ENCODE measurements around the gene TNXB.
"Not testable (repeated sequence)": the region's sequence is repeated elsewhere in the genome, so short reads cannot be mapped to it uniquely, and the experiment has no call there.

Gene TNXB

GRCh38 chr6:32108094-32108627 lies 977 bp downstream of the TNXB start:
- no peak for DNase-seq (ENCODE audit: extremely low read depth, low read depth)
- TF ChIP-seq CTCF (IDR thresholded peaks at IDR 0.05; ENCODE audit: low read depth, low read length): no peak

- no peak for DNase-seq (ENCODE audit: extremely low read depth, low read depth)
- no peak for TF ChIP-seq CTCF (IDR thresholded peaks at IDR 0.05; ENCODE audit: low read depth, low read length)
Observed at GRCh38 chr6:32107406-32107805, 1.7 kb downstream of the TNXB start.

GRCh38 chr6:32105433-32105832 lies 3.7 kb downstream of the TNXB start:
- no peak for DNase-seq (ENCODE audit: extremely low read depth, low read depth)
- no peak for TF ChIP-seq CTCF (IDR thresholded peaks at IDR 0.05; ENCODE audit: low read depth, low read length)

GRCh38 chr6:32102255-32102654 lies 6.9 kb downstream of the TNXB start:
- no peak for DNase-seq (ENCODE audit: extremely low read depth, low read depth)

GRCh38 chr6:32100251-32100650 lies 8.9 kb downstream of the TNXB start:
- DNase-seq (ENCODE audit: extremely low read depth, low read depth): not testable (repeated sequence)

More at GRCh38 chr6:32102255-32102654, 6.9 kb downstream of the TNXB start:
- TF ChIP-seq CTCF (IDR thresholded peaks at IDR 0.05; ENCODE audit: low read depth, low read length): no peak

GRCh38 chr6:32097364-32097763 lies 11.8 kb downstream of the TNXB start:
- TF ChIP-seq CTCF (IDR thresholded peaks at IDR 0.05; ENCODE audit: low read depth, low read length): no peak
- no peak for DNase-seq (ENCODE audit: extremely low read depth, low read depth)

- TF ChIP-seq CTCF (IDR thresholded peaks at IDR 0.05; ENCODE audit: low read depth, low read length): no peak
- no peak for DNase-seq (ENCODE audit: extremely low read depth, low read depth)
Observed at GRCh38 chr6:32096394-32097258, 12.5 kb downstream of the TNXB start.

GRCh38 chr6:32096087-32096393 lies 13.1 kb downstream of the TNXB start:
- TF ChIP-seq CTCF (IDR thresholded peaks at IDR 0.05; ENCODE audit: low read depth, low read length): no peak
- no peak for DNase-seq (ENCODE audit: extremely low read depth, low read depth)
